ENCODE measurements around the gene CAMK2B.

Gene CAMK2B

DNA sequence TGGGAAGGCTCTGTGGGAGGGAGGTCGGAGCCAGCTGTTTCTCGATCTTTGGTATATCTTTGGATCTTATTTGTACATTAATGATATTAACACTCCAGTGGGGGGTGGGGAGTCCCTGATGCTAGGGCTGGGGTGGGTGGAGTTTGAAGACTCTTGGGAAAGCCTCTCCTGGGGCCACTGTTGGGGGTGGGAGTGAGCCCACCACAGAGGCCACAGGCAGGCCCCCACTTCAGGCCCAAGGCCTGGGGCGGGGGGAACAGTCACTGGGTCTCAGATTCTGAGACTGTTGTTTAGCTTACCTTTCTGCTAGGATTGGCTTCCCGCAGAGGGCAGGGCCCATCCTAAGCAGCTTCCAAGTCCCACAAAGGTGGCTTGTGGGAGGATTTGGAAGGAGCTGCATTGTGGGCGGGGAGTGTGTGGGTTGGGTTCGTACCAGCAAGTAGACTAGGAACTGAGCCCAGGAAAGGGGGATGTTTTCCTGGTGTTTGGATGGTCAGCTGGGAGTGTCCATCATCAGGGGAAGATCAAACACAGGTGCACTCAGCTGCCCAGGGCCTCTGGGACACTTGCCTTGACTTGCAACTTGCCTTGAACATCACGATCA, 112.7 kb downstream of the CAMK2B start:
- no peak for DNase-seq (ENCODE audit: low read depth)
- TF ChIP-seq, protein P1, sequence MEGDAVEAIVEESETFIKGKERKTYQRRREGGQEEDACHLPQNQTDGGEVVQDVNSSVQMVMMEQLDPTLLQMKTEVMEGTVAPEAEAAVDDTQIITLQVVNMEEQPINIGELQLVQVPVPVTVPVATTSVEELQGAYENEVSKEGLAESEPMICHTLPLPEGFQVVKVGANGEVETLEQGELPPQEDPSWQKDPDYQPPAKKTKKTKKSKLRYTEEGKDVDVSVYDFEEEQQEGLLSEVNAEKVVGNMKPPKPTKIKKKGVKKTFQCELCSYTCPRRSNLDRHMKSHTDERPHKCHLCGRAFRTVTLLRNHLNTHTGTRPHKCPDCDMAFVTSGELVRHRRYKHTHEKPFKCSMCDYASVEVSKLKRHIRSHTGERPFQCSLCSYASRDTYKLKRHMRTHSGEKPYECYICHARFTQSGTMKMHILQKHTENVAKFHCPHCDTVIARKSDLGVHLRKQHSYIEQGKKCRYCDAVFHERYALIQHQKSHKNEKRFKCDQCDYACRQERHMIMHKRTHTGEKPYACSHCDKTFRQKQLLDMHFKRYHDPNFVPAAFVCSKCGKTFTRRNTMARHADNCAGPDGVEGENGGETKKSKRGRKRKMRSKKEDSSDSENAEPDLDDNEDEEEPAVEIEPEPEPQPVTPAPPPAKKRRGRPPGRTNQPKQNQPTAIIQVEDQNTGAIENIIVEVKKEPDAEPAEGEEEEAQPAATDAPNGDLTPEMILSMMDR (conservative IDR thresholded peaks at IDR 0.05; ENCODE audit: low read length): no peak
- H3K4me3 ChIP-seq (ENCODE audit: low read length): no peak overlapping the region

DNA sequence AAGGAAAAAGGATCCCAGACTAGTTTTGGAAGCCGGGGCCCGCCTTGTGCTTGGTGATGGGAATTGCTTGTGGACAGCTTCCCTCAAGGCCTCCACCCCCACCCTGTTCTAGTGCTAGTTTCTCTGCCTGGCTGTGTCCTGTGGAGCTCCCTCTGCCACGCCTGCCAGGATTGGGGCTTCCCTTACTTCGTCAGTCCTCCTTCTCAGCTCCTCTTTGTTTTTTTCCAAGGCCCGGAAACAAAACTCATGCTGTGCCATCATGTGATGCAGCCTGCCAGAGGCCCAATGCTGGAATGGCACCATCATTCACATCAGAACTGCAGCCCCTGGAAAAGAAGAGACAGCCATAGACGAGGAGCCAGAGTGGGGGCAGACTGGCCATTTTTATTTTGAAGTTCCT, 113.4 kb downstream of the CAMK2B start:
- TF ChIP-seq, protein P1 (conservative IDR thresholded peaks at IDR 0.05; ENCODE audit: low read length): no peak
- H3K4me3 ChIP-seq (ENCODE audit: low read length): no peak overlapping the region
- no peak for DNase-seq (ENCODE audit: low read depth)

DNA sequence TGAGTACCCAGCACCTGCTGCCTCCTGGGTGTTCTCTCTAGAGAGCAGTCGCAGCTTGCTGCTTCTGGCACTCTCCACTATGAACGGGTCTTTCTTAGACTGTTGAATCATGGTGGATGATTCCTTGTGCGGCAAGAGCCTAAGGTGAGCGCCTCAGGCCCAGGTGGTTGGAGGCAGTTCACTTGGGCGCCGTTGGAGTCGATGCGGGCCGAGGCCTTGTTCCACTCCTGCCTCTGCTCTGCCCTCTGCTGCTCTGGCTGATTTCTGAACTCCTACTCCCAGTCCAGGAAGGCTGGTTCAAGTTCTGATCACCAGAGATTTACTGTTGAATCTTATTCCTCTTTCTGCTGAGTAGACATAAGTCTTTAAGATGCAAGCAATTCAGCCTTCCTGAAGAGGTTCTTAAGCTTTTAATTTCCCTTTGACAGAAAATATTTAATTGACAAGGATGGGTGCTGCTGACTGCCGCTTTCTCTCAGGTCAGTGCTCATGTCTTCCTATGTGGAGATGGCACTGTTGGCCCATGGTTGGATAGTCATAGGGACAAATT, 114.2 kb downstream of the CAMK2B start:
- DNase-seq (ENCODE audit: low read depth): no peak
- TF ChIP-seq, protein P1 (conservative IDR thresholded peaks at IDR 0.05; ENCODE audit: low read length): no peak
- no peak overlapping the region for H3K4me3 ChIP-seq (ENCODE audit: low read length)

DNA sequence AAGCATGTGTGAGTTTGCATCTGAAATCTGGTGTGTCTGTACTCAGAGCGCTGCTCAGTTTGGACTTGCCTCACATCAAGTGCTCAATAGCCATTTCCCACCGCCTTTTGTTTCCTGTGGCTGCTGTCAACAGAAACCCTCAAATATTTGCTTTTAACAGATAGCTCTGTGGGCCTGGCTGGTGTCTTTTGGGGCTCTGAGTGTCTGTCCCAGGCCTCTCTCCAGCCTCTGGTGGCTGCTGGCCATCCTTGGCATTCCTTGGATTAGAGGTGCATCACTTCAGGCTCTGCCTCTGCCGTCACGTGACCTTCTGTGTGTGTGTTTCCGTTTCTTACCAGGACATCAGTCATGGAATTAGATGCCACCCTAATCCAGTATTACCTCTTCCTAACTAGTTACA, 115.3 kb downstream of the CAMK2B start:
- no peak overlapping the region for H3K4me3 ChIP-seq (ENCODE audit: low read length)
- TF ChIP-seq, protein P1 (conservative IDR thresholded peaks at IDR 0.05; ENCODE audit: low read length): no peak
- no peak for DNase-seq (ENCODE audit: low read depth)

DNA sequence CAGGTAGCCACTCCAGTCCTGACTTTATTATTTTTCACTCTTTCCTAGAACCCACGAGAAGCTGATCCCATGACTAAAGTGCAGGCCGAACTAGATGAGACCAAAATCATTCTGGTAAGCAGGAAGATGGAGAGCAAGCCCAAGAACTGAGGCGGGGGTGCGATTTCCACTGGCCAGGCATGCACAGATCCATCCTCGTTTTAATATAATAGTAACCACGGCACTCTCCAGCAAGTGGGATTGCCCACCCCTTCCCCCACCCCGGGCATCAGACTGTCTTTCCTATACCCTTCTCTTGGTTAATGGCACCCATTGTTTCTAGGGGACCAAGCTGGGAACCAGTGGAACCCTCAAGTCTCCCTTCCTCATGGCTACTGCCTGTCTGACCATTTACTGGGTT, 117.3 kb downstream of the CAMK2B start:
- H3K4me3 ChIP-seq (ENCODE audit: low read length): no peak overlapping the region
- no peak for DNase-seq (ENCODE audit: low read depth)
- TF ChIP-seq, protein P1 (conservative IDR thresholded peaks at IDR 0.05; ENCODE audit: low read length): no peak

DNA sequence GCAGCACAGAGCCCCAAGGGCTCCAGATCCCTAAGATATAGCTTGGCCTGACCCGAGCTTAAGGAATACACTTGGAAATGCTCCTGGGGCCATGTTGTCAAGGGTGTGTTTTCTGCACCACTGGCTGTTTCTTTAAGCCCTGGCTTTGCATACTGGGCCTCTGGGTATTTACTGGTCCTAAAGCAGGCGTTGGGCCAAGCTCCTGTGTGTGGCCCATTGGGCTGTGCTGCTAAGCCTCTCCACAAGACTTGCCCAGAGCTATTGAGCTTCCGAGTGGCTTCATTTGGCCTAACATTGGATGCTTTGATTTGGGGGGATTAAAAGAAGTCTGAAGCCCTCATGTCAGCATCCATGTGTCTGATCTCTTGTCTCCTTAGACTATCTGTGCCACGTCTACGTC, 119.4 kb downstream of the CAMK2B start:
- no peak for DNase-seq (ENCODE audit: low read depth)
- no peak overlapping the region for H3K4me3 ChIP-seq (ENCODE audit: low read length)
- TF ChIP-seq, protein P1 (conservative IDR thresholded peaks at IDR 0.05; ENCODE audit: low read length): no peak

DNA sequence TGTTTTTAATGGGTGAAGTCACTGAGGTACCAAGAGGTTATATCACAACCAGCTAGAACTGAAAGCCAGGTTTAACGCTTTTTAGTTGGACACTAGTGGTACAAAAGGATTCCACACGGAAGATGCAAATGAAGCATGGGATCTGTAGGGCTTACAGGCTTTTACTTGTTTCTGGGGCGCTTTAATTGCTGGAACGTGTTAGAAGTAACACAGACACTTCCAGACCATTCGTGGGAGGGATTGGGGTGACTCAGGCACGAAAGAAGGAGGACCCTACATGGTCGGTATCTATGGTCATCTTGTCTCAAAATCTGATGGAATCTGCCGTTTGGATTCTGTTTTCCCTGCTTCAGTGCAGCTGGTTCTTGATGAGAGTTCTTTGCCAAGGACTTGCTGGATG, 123.6 kb downstream of the CAMK2B start:
- peak overlapping the region; percentile 99 for H3K4me3 ChIP-seq (ENCODE audit: low read length)
- no peak for DNase-seq (ENCODE audit: low read depth)
- TF ChIP-seq, protein P1 (conservative IDR thresholded peaks at IDR 0.05; ENCODE audit: low read length): no peak
